Measurements from ENCODE around the gene PADI4. TPM values are rescaled to one million over a fixed set of nuclear protein-coding genes. Genes with fewer than 3 reads are reported as not detected.
"Not testable (repeated sequence)": the region's sequence is repeated elsewhere in the genome, so short reads cannot be mapped to it uniquely, and the experiment has no call there.

PADI4 gene
- total RNA-seq, 1 experiment from 2014 or later = 7.7 TPM

- H3K36me3 ChIP-seq (ENCODE audit: low read depth) = no peaks in the 10 kb centered on the region
- no peaks in the 10 kb centered on the region for H3K4me1 ChIP-seq (replicated peaks; ENCODE audit: insufficient read depth)
- H3K9me3 ChIP-seq (ENCODE audit: insufficient read depth, low read depth) = no peaks in the 10 kb centered on the region
- H3K79me2 ChIP-seq (ENCODE audit: low read depth) = no peaks in the 10 kb centered on the region
- ChIA-PET POLR2A (ENCODE audit: unreplicated experiment) (interaction anchor here (0.6 kb wide), 1 partner anchor 1696 kb away, joined by 7 read pairs; no protein-coding TSS in a partner anchor), CTCF (no interaction called here)
- H2AFZ ChIP-seq = no peak overlapping the region
- H3K9me2 ChIP-seq (ENCODE audit: insufficient read depth) = no peaks in the 10 kb centered on the region
- intact Hi-C loops (cut with micrococcal nuclease; ENCODE audit: unreplicated experiment) = no loop called here
- no peaks in the 10 kb centered on the region for H3K27me3 ChIP-seq (ENCODE audit: insufficient read depth, low read depth)
- H3F3A ChIP-seq (ENCODE audit: insufficient read depth, low read depth) = no peaks in the 10 kb centered on the region; the same call in 1 of the 2 replicates
- no TSS peak for BruUV-seq (replicated peaks)
- TF ChIP-seq CTCF (conservative IDR thresholded peaks at IDR 0.05) (no peak), EZH2 (IDR thresholded peaks at IDR 0.05; ENCODE audit: low read depth) (no peak)
- no peaks in the 10 kb centered on the region for H4K20me1 ChIP-seq (ENCODE audit: insufficient read depth)
- DNase-seq = no peak
- no peak overlapping the region for H3K4me2 ChIP-seq
- H3K27ac ChIP-seq = no peak overlapping the region
- H3K4me3 ChIP-seq = no peak overlapping the region
Measured at GRCh38 chr1:17319561-17320350, 11.8 kb downstream of the PADI4 start.

DNA sequence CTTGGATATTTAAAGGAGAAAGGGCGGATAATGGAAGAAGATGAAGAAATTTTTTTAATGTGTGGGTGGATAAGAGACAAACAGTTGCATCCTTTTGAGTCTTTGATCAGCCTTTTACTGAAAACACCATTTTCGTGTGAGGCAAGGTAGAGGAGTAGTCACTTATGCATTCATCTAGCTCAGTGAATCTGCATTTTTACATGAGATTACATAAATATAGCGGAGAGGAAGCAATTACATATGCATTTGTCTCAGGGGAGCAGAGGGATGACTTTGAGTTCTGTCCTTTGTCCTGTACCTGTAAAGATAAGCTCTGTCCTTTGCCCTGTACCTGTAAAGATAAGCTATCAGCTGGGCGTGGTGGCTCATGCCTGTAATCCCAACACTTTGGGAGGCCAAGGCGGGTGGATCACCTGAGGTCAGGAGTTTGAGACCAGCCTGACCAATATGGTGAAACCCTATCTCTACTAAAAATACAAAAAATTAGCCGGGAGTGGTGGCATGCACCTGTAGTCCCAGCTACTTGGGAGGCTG is 13.9 kb downstream of the PADI4 start:
- H3K4me3 ChIP-seq; H3K79me2 ChIP-seq (ENCODE audit: low read depth); H3F3A ChIP-seq (ENCODE audit: insufficient read depth, low read depth); H3K4me2 ChIP-seq; H3K36me3 ChIP-seq (ENCODE audit: low read depth); H3K27me3 ChIP-seq (ENCODE audit: insufficient read depth, low read depth); BruUV-seq (replicated peaks); H2AFZ ChIP-seq; POLR2A ChIA-PET (ENCODE audit: unreplicated experiment); intact Hi-C loops (cut with micrococcal nuclease; ENCODE audit: unreplicated experiment); H3K4me1 ChIP-seq (replicated peaks; ENCODE audit: insufficient read depth); H3K9me3 ChIP-seq (ENCODE audit: insufficient read depth, low read depth); H3K27ac ChIP-seq; H4K20me1 ChIP-seq (ENCODE audit: insufficient read depth); CTCF ChIA-PET; DNase-seq; H3K9me2 ChIP-seq (ENCODE audit: insufficient read depth): not testable (repeated sequence)

DNA sequence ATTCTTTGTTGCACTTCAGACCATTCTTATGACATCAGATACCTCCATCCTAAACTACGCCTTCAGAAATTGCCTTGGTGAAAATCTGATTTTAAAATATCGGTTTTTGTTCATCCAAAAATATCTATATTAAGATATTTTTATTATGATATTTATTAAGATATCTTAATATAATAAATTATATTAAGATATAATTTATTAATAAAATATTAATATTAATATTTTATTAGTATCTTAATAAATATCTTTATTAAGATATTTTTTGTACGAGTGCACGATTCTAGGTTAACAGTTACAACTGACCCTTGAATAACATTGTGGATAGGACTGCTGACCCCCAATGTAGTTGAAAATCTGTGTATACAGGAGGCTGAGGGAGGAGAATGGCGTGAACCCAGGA is 20.9 kb downstream of the PADI4 start:
- DNase-seq = no peak
- POLR2A ChIA-PET (ENCODE audit: unreplicated experiment) = no interaction called here
- no peak overlapping the region for H3K4me2 ChIP-seq
- H4K20me1 ChIP-seq (ENCODE audit: insufficient read depth) = no peaks in the 10 kb centered on the region
- CTCF ChIA-PET = no interaction called here
- no peak overlapping the region for H3K4me3 ChIP-seq
- H3F3A ChIP-seq (ENCODE audit: insufficient read depth, low read depth) = no peaks in the 10 kb centered on the region
- no peaks in the 10 kb centered on the region for H3K4me1 ChIP-seq (replicated peaks; ENCODE audit: insufficient read depth)
- H3K36me3 ChIP-seq (ENCODE audit: low read depth) = no peaks in the 10 kb centered on the region
- no peaks in the 10 kb centered on the region for H3K27me3 ChIP-seq (ENCODE audit: insufficient read depth, low read depth)
- H3K9me2 ChIP-seq (ENCODE audit: insufficient read depth) = no peaks in the 10 kb centered on the region
- intact Hi-C loops (cut with micrococcal nuclease; ENCODE audit: unreplicated experiment) = no loop called here
- no peak for TF ChIP-seq CTCF (conservative IDR thresholded peaks at IDR 0.05)
- TF ChIP-seq EZH2 (IDR thresholded peaks at IDR 0.05; ENCODE audit: low read depth) = no peak
- BruUV-seq (replicated peaks) = no TSS peak
- no peak overlapping the region for H2AFZ ChIP-seq
- H3K79me2 ChIP-seq (ENCODE audit: low read depth) = no peaks in the 10 kb centered on the region
- H3K9me3 ChIP-seq (ENCODE audit: insufficient read depth, low read depth) = no peaks in the 10 kb centered on the region
- no peak overlapping the region for H3K27ac ChIP-seq
